HG03558 (cell line): ENCODE measurements around the gene ECT2L.
"Not testable (repeated sequence)": the region's sequence is repeated elsewhere in the genome, so short reads cannot be mapped to it uniquely, and the experiment has no call there.

Source experiments
- ATAC-seq: cut with Tn5 transposase; IDR thresholded peaks from one replicate; pipeline ENCODE4 v1.9.1; 2021; ENCODE audit warnings: moderate number of reproducible peaks; ENCODE audit not compliant: unreplicated experiment; ENCODE audit errors: extremely low read depth

Gene ECT2L

GRCh38 chr6:138920906-138921305 is 125.0 kb downstream of the ECT2L start:
- ATAC-seq, result no peak

- ATAC-seq, result no peak
Observed at GRCh38 chr6:138923561-138923960, 127.7 kb downstream of the ECT2L start.

- no peak for ATAC-seq
Observed at GRCh38 chr6:138925806-138926205, 129.9 kb downstream of the ECT2L start.

GRCh38 chr6:138926579-138926978 is 130.7 kb downstream of the ECT2L start:
- ATAC-seq, result no peak

GRCh38 chr6:138931660-138932059 is 135.8 kb downstream of the ECT2L start:
- no peak for ATAC-seq

GRCh38 chr6:138936873-138937272 is 141.0 kb downstream of the ECT2L start:
- ATAC-seq, result not testable (repeated sequence)

GRCh38 chr6:138943089-138943625 is 147.3 kb downstream of the ECT2L start:
- ATAC-seq, result no peak

- no peak for ATAC-seq
Observed at GRCh38 chr6:138944412-138944811, 148.5 kb downstream of the ECT2L start.

GRCh38 chr6:138945354-138945753 is 149.5 kb downstream of the ECT2L start:
- ATAC-seq, result no peak

GRCh38 chr6:138948004-138948403 is 152.1 kb downstream of the ECT2L start:
- ATAC-seq, result no peak

GRCh38 chr6:138948546-138949179 is 152.8 kb downstream of the ECT2L start:
- no peak for ATAC-seq

- ATAC-seq, result no peak
Observed at GRCh38 chr6:138953451-138953850, 157.6 kb downstream of the ECT2L start.
